ENCODE data around the gene MED12L.
"Not testable (repeated sequence)": the region's sequence is repeated elsewhere in the genome, so short reads cannot be mapped to it uniquely, and the experiment has no call there.

The MED12L gene

DNA sequence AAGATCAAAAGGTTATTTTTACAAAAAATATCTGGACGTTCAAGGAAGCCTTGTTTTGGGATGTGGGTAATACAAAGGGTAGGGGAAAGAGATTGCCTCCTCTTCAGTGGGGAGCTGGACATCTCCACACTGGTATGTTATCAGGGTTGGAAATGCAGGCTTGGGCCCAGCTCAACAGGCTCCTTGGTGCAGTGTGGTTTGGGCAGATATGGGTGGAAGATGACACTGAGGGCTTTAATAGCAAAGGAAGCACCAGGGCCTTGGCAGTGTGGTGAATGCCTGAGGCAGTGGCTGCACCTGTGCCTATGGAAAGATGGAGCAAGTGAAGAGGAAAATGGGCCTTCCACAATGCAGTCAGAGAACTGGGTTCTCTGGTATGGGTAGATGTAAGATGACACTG, 11.2 kb upstream of the MED12L start:
- Histone ChIP-seq H3K4me1 (ENCODE audit: control insufficient read depth, insufficient read depth, low read length) (no peaks in the 10 kb centered on the region), H3K9me3 (ENCODE audit: control insufficient read depth, low read length) (no peaks in the 10 kb centered on the region), H3K9ac (ENCODE audit: low read length) (no peak overlapping the region), H3K27me3 (ENCODE audit: control insufficient read depth, insufficient read depth, low read length) (no peaks in the 10 kb centered on the region), H3K4me3 (ENCODE audit: low read length) (no peak overlapping the region), H3K36me3 (ENCODE audit: control insufficient read depth, insufficient read depth, low read length) (no peaks in the 10 kb centered on the region)

DNA sequence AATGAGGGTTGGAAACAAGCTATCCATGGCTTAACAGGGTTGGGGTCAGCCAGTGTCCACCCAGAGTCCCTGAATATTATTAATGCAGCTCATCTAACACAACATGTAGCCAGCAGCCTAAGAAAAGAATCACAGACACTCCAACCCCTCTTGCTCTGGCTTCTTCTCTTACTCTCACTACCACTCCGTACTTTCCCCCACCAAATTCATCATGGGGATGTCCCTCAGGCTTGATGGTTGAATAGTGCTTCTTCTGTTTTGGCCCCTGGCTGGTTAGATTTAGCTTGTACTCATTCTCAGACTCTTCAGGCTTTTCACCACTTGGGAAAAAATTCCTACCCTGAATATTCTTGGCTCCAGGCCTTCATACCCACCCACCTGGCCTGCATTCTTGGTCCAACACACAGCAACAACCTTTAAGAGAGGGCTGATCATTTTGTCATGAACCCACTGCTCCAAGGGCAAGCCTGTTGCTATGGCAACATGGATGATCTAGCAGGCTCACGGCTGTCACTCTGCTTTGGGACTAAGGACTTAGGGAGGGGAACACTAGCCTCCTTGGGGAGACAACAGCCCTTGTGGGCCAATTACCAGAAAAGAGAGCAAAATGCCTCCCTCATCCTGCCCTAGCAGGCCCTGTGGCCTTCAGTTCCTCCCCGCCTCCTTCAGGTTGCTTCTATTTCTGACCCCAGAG, 9.4 kb upstream of the MED12L start:
- Histone ChIP-seq H3K4me1 (ENCODE audit: control insufficient read depth, insufficient read depth, low read length) (no peaks in the 10 kb centered on the region), H3K9ac (ENCODE audit: low read length) (no peak overlapping the region), H3K9me3 (ENCODE audit: control insufficient read depth, low read length) (no peaks in the 10 kb centered on the region), H3K4me3 (ENCODE audit: low read length) (no peak overlapping the region), H3K27me3 (ENCODE audit: control insufficient read depth, insufficient read depth, low read length) (no peaks in the 10 kb centered on the region), H3K36me3 (ENCODE audit: control insufficient read depth, insufficient read depth, low read length) (no peaks in the 10 kb centered on the region)

DNA sequence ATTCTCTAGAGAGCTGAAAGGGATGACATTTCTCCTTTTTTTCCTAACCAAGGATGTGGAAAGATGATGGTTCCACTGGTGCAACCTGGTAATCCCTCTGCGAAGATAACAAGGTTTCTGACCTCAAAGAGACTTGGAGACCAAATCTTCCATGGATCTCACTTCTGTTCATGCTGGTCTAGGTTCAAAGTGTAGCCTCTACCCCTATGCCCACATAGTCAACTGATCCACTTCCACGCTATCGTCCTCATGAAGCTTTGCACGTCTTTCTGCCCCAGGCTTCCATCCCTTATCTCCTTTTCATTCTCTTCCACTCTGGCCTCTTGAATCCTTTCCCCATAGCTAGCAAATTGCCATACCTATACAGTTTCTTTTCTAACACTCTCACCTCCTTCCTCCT, 8.8 kb upstream of the MED12L start:
- Histone ChIP-seq H3K36me3 (ENCODE audit: control insufficient read depth, insufficient read depth, low read length) (no peaks in the 10 kb centered on the region), H3K4me1 (ENCODE audit: control insufficient read depth, insufficient read depth, low read length) (no peaks in the 10 kb centered on the region), H3K9me3 (ENCODE audit: control insufficient read depth, low read length) (no peaks in the 10 kb centered on the region), H3K9ac (ENCODE audit: low read length) (no peak overlapping the region), H3K4me3 (ENCODE audit: low read length) (no peak overlapping the region), H3K27me3 (ENCODE audit: control insufficient read depth, insufficient read depth, low read length) (no peaks in the 10 kb centered on the region)

DNA sequence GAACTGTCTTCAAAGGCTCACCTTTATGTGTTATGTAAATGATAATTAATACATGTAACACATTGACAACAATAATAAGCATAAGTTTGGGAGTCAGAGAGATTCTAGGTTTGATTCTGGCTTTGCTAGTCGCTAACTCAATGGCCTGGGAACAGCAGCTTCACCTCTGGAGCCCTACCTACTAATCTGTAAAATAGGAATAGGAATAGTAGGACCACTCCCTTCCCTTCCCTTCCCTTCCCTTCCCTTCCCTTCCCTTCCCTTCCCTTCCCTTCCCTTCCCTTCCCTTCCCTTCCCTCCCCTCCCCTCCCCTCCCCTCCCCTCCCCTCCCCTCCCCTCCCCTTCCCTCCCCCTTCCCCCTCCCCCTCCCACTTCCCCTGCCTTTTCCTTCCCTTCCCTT, 4.4 kb upstream of the MED12L start:
- H3K4me1 ChIP-seq (ENCODE audit: control insufficient read depth, insufficient read depth, low read length); H3K9me3 ChIP-seq (ENCODE audit: control insufficient read depth, low read length); H3K4me3 ChIP-seq (ENCODE audit: low read length); H3K36me3 ChIP-seq (ENCODE audit: control insufficient read depth, insufficient read depth, low read length); H3K9ac ChIP-seq (ENCODE audit: low read length): not testable (repeated sequence)
- H3K27me3 ChIP-seq (ENCODE audit: control insufficient read depth, insufficient read depth, low read length) = peaks cover 20% of the 10 kb centered on the region

DNA sequence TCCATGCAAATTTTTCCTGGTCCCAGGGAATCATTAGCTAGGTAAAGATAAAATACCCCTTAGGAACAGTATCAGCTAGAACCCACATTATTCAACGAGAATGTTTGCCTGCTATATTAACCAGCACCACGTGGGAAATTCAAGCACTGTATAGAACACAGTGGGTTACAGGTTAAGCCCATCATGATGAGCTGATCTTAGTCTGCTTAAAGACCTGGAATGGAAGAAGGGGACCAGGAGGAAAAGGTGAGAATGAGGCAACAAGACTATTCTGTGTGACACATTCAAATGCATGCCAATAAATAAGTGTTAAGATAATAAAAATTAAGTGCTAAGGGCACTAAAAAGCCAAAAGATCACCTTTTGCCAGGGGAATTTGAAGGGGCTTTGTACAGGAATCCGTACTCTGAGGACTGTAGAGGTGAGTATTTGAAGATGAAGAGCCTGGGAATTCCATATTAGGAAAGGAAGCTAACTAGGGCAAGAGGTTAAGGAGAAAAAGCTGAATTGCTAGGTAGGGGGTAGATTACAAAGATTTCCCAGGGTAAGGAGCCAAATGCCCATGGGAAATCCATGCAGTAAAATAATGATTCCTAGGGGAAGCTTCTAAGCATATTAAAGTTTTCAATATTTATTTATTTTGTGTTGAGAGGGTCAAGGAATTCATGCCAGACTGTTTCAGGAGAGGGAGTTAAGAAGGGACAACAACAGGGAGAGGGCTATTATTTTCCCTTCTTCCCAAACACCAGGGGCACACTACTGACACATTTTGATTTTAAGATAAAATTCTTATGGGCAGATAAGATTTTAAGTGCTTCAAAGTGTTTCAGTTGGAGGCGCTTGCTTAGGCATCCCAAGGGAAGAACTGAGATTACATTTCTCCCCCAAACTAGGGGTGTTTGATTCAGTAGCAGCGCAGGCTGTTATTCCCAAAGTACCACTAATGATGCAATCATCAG, 2.3 kb upstream of the MED12L start:
- Histone ChIP-seq H3K4me3 (ENCODE audit: low read length) (no peak overlapping the region), H3K9me3 (ENCODE audit: control insufficient read depth, low read length) (no peaks in the 10 kb centered on the region), H3K9ac (ENCODE audit: low read length) (no peak overlapping the region), H3K36me3 (ENCODE audit: control insufficient read depth, insufficient read depth, low read length) (no peaks in the 10 kb centered on the region), H3K4me1 (ENCODE audit: control insufficient read depth, insufficient read depth, low read length) (peaks cover 5% of the 10 kb centered on the region), H3K27me3 (ENCODE audit: control insufficient read depth, insufficient read depth, low read length) (peaks cover 34% of the 10 kb centered on the region)

DNA sequence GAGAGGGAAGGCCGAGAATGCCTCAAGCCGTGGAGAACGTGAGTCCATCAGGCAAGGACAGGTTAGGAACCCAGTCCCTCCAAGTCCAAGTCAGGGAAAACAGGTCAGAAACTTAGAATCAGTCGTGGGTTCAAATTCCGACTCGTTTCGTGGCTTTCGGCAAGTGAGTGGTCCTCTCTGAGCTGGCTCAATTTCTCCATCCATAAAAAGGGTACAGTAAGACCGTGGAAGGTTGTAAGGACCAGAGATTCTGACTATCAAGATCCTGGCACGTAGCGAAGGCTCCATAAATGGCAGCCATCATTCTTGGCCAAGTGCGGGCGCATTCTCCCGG, 604 bp upstream of the MED12L start:
- no peak overlapping the region for H3K9ac ChIP-seq (ENCODE audit: low read length)
- no peak overlapping the region for H3K4me3 ChIP-seq (ENCODE audit: low read length)
- H3K9me3 ChIP-seq (ENCODE audit: control insufficient read depth, low read length) = no peaks in the 10 kb centered on the region
- no peaks in the 10 kb centered on the region for H3K36me3 ChIP-seq (ENCODE audit: control insufficient read depth, insufficient read depth, low read length)
- peaks cover 5% of the 10 kb centered on the region for H3K4me1 ChIP-seq (ENCODE audit: control insufficient read depth, insufficient read depth, low read length)
- H3K27me3 ChIP-seq (ENCODE audit: control insufficient read depth, insufficient read depth, low read length) = peaks cover 34% of the 10 kb centered on the region

DNA sequence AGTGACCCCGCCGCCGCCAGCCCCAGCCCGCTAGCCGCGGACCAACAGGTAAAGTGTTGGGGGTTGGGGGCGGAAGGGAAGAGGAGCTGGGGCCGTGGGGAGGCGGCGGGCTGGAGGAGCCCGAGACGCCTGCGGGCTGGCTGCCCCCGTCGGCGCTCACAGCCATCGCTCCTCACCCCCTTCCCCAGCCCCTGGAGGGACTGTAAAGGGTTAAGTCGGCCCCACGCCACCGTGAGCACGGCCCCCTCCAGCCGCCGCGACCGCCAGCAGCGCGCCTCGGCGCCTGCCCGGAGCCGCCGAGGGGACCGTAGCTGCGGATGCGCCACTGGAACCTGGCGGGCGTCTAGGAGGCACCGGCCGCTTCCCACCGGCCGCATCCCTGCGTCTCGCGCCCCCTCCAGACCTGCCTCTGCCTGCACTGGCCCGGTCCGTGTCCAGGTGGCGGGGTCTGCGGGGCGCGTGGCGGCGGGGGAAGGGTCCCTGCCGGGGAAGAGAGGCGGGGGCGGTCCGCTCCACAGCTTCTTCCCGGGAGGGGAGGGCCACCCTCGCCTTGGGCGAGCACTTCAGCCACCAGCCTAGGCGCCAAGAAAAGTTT, 522 bp downstream of the MED12L start:
- H3K36me3 ChIP-seq (ENCODE audit: control insufficient read depth, insufficient read depth, low read length) = no peaks in the 10 kb centered on the region
- peak overlapping the region; percentile 31 for H3K4me3 ChIP-seq (ENCODE audit: low read length)
- H3K4me1 ChIP-seq (ENCODE audit: control insufficient read depth, insufficient read depth, low read length) = peaks cover 5% of the 10 kb centered on the region
- peak overlapping the region; percentile 55 for H3K9ac ChIP-seq (ENCODE audit: low read length)
- peaks cover 34% of the 10 kb centered on the region for H3K27me3 ChIP-seq (ENCODE audit: control insufficient read depth, insufficient read depth, low read length)
- no peaks in the 10 kb centered on the region for H3K9me3 ChIP-seq (ENCODE audit: control insufficient read depth, low read length)

DNA sequence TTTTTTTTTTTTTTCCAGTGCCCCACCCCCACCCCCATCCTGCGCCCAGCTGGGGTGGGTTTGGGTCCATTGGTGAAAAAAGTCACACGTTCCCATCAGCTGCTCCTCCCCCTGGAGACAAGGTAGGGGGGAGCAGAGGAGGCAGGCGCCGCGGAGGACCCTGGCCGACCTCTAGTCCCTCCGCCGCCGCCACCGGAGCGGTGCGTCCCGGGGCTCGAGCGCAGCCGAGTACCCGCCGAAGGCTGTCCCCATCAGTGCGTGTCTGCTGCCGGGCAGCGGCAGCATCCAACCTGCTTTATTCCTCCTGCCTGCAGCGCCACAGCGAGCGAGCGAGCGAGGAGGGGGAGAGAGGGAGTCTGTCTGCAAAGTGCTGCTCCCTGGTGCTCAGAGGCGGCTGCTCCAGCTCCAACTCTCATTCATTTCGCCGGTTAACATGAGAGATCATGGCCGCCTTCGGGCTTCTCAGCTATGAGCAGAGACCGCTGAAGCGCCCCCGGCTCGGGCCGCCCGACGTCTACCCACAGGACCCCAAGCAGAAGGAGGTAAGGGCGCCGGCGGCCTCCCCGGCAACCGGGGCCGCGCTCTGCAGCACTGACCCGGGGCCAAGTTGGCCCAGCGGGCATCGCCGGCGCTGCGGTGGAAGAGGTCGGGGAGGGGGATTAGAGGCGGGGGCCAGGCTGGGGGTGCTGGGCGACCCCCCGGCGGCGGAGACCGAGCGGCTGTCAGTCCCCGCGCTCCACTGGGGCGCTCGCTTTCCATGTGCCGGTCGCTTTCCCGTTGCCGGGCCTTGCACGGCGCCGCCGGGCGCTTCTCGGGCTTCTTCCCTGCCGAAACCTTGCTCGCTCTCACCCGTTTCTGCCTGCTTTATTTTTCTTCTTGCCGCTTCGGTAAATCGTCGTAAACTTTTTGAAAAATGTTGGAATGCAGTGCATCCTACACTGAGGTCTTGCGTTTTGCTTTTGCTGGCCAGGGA, 1.3 kb downstream of the MED12L start:
- Histone ChIP-seq H3K4me3 (ENCODE audit: low read length) (peak overlapping the region; percentile 31), H3K9me3 (ENCODE audit: control insufficient read depth, low read length) (no peaks in the 10 kb centered on the region), H3K9ac (ENCODE audit: low read length) (no peak overlapping the region), H3K4me1 (ENCODE audit: control insufficient read depth, insufficient read depth, low read length) (peaks cover 5% of the 10 kb centered on the region), H3K27me3 (ENCODE audit: control insufficient read depth, insufficient read depth, low read length) (peaks cover 34% of the 10 kb centered on the region), H3K36me3 (ENCODE audit: control insufficient read depth, insufficient read depth, low read length) (no peaks in the 10 kb centered on the region)

DNA sequence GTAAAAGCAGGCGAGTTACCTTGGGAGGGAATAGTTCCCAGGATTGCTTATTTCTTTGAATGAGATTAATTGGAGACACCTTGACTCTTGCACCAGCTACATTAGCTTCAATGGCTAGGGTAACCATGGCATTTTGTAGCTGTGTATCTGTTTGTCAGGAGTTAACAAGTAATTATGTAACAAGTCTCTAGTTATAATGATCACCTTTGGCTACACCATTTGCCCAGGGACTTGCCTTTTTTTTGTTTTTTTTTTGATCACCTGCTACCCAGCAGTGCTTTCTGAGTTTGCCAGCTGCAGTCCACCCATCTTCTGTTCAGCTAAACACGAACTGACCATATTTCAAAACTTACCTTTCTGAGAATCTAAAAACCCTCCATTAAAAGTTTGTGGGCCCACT, 2.2 kb downstream of the MED12L start:
- Histone ChIP-seq H3K36me3 (ENCODE audit: control insufficient read depth, insufficient read depth, low read length) (no peaks in the 10 kb centered on the region), H3K27me3 (ENCODE audit: control insufficient read depth, insufficient read depth, low read length) (peaks cover 33% of the 10 kb centered on the region), H3K9ac (ENCODE audit: low read length) (no peak overlapping the region), H3K4me3 (ENCODE audit: low read length) (no peak overlapping the region), H3K9me3 (ENCODE audit: control insufficient read depth, low read length) (no peaks in the 10 kb centered on the region), H3K4me1 (ENCODE audit: control insufficient read depth, insufficient read depth, low read length) (peaks cover 5% of the 10 kb centered on the region)

DNA sequence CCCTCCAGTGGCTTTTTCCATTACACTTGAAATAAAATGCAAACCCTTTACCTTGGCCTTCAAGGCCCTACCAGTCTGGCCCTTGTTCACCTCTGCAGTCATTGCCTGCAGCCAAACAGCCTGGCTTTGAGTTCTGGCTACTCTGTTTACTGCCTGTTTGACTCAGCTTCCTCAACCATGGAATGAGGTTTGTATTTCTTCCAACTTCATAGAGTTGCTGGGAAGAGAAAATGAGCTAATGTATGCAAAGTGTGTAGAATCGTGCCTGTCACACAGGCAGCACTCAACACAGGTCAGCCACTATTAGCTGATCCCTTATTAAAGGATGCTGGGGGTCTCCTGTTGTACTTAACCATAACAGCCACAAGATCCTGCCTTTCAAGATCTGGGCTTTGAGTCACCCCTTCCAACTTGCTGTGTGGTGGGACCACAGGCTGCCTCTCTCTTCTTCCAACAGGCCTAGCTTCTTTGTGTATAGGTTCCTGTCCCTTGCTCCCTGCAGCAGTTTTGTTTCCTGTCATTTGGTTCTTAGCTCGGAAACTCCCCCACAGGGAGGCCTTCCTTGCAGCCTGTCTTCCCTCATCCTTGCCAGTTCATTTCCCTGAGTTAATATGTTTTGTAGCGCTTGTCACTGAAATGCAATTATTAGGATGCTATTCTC, 6.4 kb downstream of the MED12L start:
- Histone ChIP-seq H3K4me1 (ENCODE audit: control insufficient read depth, insufficient read depth, low read length) (no peaks in the 10 kb centered on the region), H3K36me3 (ENCODE audit: control insufficient read depth, insufficient read depth, low read length) (no peaks in the 10 kb centered on the region), H3K9ac (ENCODE audit: low read length) (no peak overlapping the region), H3K27me3 (ENCODE audit: control insufficient read depth, insufficient read depth, low read length) (peaks cover 9% of the 10 kb centered on the region), H3K4me3 (ENCODE audit: low read length) (no peak overlapping the region), H3K9me3 (ENCODE audit: control insufficient read depth, low read length) (no peaks in the 10 kb centered on the region)

DNA sequence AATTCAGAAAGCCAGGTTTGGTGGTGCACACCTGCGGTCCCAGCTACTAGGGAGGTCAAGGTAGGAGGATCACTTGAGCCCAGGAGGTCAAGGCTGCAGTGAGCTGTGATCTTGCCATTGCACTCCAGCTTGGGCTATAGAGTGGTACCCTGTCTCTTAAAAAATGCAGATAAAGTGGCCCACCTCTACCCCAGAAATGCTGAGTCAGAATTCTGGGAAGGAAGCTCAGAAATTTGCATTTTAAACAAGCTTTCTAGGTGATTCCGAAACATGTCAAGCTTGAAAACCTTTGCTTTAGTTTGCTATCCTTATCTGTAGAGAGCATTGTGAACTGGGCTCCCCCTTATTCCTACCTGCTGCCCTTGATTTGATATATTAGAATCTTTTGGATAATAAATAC, 7.7 kb downstream of the MED12L start:
- no peaks in the 10 kb centered on the region for H3K4me1 ChIP-seq (ENCODE audit: control insufficient read depth, insufficient read depth, low read length)
- H3K4me3 ChIP-seq (ENCODE audit: low read length) = no peak overlapping the region
- no peak overlapping the region for H3K9ac ChIP-seq (ENCODE audit: low read length)
- H3K9me3 ChIP-seq (ENCODE audit: control insufficient read depth, low read length) = no peaks in the 10 kb centered on the region
- peaks cover 4% of the 10 kb centered on the region for H3K27me3 ChIP-seq (ENCODE audit: control insufficient read depth, insufficient read depth, low read length)
- no peaks in the 10 kb centered on the region for H3K36me3 ChIP-seq (ENCODE audit: control insufficient read depth, insufficient read depth, low read length)

Measured in mucosa of stomach (tissue), 1 donor.